H1 (cell line): ENCODE data around the gene DDX50. TPM values are rescaled to one million over a fixed set of nuclear protein-coding genes. Genes with fewer than 3 reads are reported as not detected.

Experiments used
- CTCF ChIA-PET: fragments of 300-600 bp; sonication (Branson Sonifier 250); formaldehyde crosslinking; loops from one replicate; lab custom pipeline; 2021; ENCODE audit not compliant: partially characterized antibody; lab: Charles Lee
- POLR2A ChIA-PET: fragments of 300-600 bp; sonication (Branson Sonifier 250); formaldehyde crosslinking; loops from one replicate; lab custom pipeline; 2021; ENCODE audit warnings: inconsistent platforms; ENCODE audit not compliant: partially characterized antibody; lab: Charles Lee
- DNase-seq, 2 experiments: peaks; one replicate each; pipeline versions ENCODE4 v3.0.0 to v3.0.0-alpha.2; 2010 to 2022; ENCODE audit warnings: low spot score in 2 of 2, low read depth in 1 of 2, mixed read lengths in 1 of 2
- FAIRE-seq: peaks from 2 replicates; lab custom pipeline; 2011; peaks lifted over from hg19 to GRCh38; lab: Jason Lieb, UNC
- H2AFZ ChIP-seq: 2 replicates; pipeline ENCODE4 v1.8.1; 2012; ENCODE audit warnings: low read length, inconsistent platforms
- H2AK5ac ChIP-seq: 2 replicates; pipeline ENCODE4 v1.6.1; 2013; ENCODE audit warnings: low read depth, low read length
- H2BK120ac ChIP-seq: replicated peaks from 2 replicates; pipeline ENCODE3; 2013; ENCODE audit warnings: low read depth, low read length, inconsistent platforms
- H2BK12ac ChIP-seq: 2 replicates; pipeline ENCODE4 v1.6.1; 2013; ENCODE audit warnings: low read depth, low read length
- H2BK15ac ChIP-seq: 2 replicates; pipeline ENCODE4 v1.6.1; 2013; ENCODE audit warnings: low read length
- H2BK20ac ChIP-seq: 2 replicates; pipeline ENCODE4 v1.6.1; 2013; ENCODE audit warnings: low read length
- H2BK5ac ChIP-seq: 2 replicates; pipeline ENCODE4 v1.6.1; 2013; ENCODE audit warnings: low read depth, low read length
- H3K14ac ChIP-seq: 2 replicates; pipeline ENCODE4 v1.6.1; 2013; ENCODE audit warnings: inconsistent platforms; ENCODE audit not compliant: insufficient read length
- H3K18ac ChIP-seq: 2 replicates; pipeline ENCODE4 v1.6.1; 2013; ENCODE audit warnings: low read length; ENCODE audit errors: extremely low read depth
- H3K23ac ChIP-seq: 2 replicates; pipeline ENCODE4 v1.6.1; 2013; ENCODE audit warnings: inconsistent platforms; ENCODE audit not compliant: insufficient read length
- H3K23me2 ChIP-seq: 2 replicates; pipeline ENCODE4 v1.6.1; 2013; ENCODE audit warnings: low read depth, low read length
- H3K27ac ChIP-seq: 2 replicates; pipeline ENCODE4 v1.6.1; 2011; ENCODE audit warnings: low read depth, low read length, inconsistent platforms
- H3K27me3 ChIP-seq, 4 experiments: replicated peaks in 1 of 4; 1 replicate in 1 of 4; 2 replicates in 3 of 4; pipeline versions ENCODE4 v1.6.1 to v1.8.1; 2011 to 2013; ENCODE audit warnings: low read length in 3 of 4, mild to moderate bottlenecking in 3 of 4, inconsistent platforms in 2 of 4, mixed read lengths in 2 of 4, moderate library complexity in 1 of 4; ENCODE audit not compliant: control insufficient read depth in 3 of 4, insufficient read depth in 3 of 4; ENCODE audit errors: extremely low read depth in 1 of 4
- H3K36me3 ChIP-seq, 4 experiments: 2 replicates each; pipeline versions ENCODE4 v1.6.1 to v1.8.1; 2011 to 2013; ENCODE audit warnings: mild to moderate bottlenecking in 4 of 4, low read length in 3 of 4, moderate library complexity in 2 of 4, control low read depth in 1 of 4, inconsistent platforms in 1 of 4; ENCODE audit not compliant: insufficient read depth in 4 of 4, control insufficient read depth in 2 of 4
- H3K4ac ChIP-seq: replicated peaks from 2 replicates; pipeline ENCODE3; 2013; ENCODE audit warnings: low read length, low read depth, mixed read lengths, inconsistent platforms; ENCODE audit not compliant: insufficient read length
- H3K4me1 ChIP-seq, 4 experiments: replicated peaks in 1 of 4; 1 replicate in 1 of 4; 2 replicates in 3 of 4; pipeline versions ENCODE4 v1.6.1 to v1.8.1; 2011 to 2013; ENCODE audit warnings: low read length in 3 of 4, inconsistent platforms in 2 of 4, mixed read lengths in 1 of 4; ENCODE audit not compliant: insufficient read depth in 4 of 4, control insufficient read depth in 3 of 4
- H3K4me2 ChIP-seq, 2 experiments: 2 replicates each; pipeline versions ENCODE4 v1.6.1 to v1.8.1; 2011 to 2013; ENCODE audit warnings: low read depth in 2 of 2, low read length in 2 of 2, control low read depth in 1 of 2, inconsistent platforms in 1 of 2, mild to moderate bottlenecking in 1 of 2; ENCODE audit not compliant: insufficient read depth in 1 of 2
- H3K4me3 ChIP-seq, 4 experiments: fragments of 200-600, 300-600 bp in 1 of 4; sonication (generic), shearing (Covaris generic), sonication (Bioruptor Twin) in 1 of 4; 2 replicates each; pipeline versions ENCODE4 v1.5.1 to v1.8.1; 2011 to 2016; ENCODE audit warnings: low read length in 4 of 4, low read depth in 3 of 4, control low read depth in 2 of 4, inconsistent platforms in 2 of 4, mild to moderate bottlenecking in 2 of 4, mixed read lengths in 1 of 4, moderate library complexity in 1 of 4; ENCODE audit not compliant: insufficient read depth in 2 of 4; ENCODE audit errors: extremely low read depth in 1 of 4
- H3K56ac ChIP-seq: replicated peaks from 2 replicates; pipeline ENCODE3; 2013; ENCODE audit warnings: low read depth, mild to moderate bottlenecking, mixed read lengths, low read length, inconsistent platforms; ENCODE audit not compliant: insufficient read length
- H3K79me1 ChIP-seq: 2 replicates; pipeline ENCODE4 v1.6.1; 2013; ENCODE audit warnings: low read depth, low read length, control low read depth
- H3K79me2 ChIP-seq, 2 experiments: 2 replicates each; pipeline versions ENCODE4 v1.6.1 to v1.8.1; 2012 to 2013; ENCODE audit warnings: low read length in 2 of 2, mild to moderate bottlenecking in 2 of 2, inconsistent platforms in 1 of 2; ENCODE audit not compliant: insufficient read depth in 2 of 2, control insufficient read depth in 1 of 2
- H3K9ac ChIP-seq, 4 experiments: replicated peaks in 1 of 4; 1 replicate in 1 of 4; 2 replicates in 3 of 4; pipeline versions ENCODE4 v1.6.1 to v1.8.1; 2011 to 2013; ENCODE audit warnings: low read depth in 3 of 4, low read length in 3 of 4, control low read depth in 2 of 4, mild to moderate bottlenecking in 2 of 4, moderate library complexity in 2 of 4, inconsistent platforms in 1 of 4; ENCODE audit errors: extremely low read depth in 1 of 4
- H3K9me3 ChIP-seq, 2 experiments: 2 replicates each; pipeline versions ENCODE4 v1.6.1 to v1.8.1; 2012 to 2013; ENCODE audit warnings: mild to moderate bottlenecking in 2 of 2, moderate library complexity in 2 of 2, control low read depth in 1 of 2, inconsistent platforms in 1 of 2, low read depth in 1 of 2, low read length in 1 of 2, mixed read lengths in 1 of 2; ENCODE audit not compliant: insufficient read depth in 2 of 2
- H4K20me1 ChIP-seq, 2 experiments: replicated peaks in 1 of 2; 2 replicates each; pipeline versions ENCODE3 to v1.8.1; 2011 to 2013; ENCODE audit warnings: inconsistent platforms in 2 of 2, low read length in 2 of 2, mild to moderate bottlenecking in 1 of 2; ENCODE audit not compliant: insufficient read depth in 2 of 2, control insufficient read depth in 1 of 2
- H4K5ac ChIP-seq: 2 replicates; pipeline ENCODE4 v1.6.1; 2013; ENCODE audit warnings: low read length, low read depth, mixed read lengths, inconsistent platforms; ENCODE audit not compliant: insufficient read length
- H4K8ac ChIP-seq: 2 replicates; pipeline ENCODE4 v1.8.0; 2013; ENCODE audit warnings: mild to moderate bottlenecking, moderate library complexity, low read length, inconsistent platforms; ENCODE audit not compliant: insufficient read depth; ENCODE audit errors: extremely low read depth
- H4K91ac ChIP-seq: replicated peaks from 2 replicates; pipeline ENCODE3; 2013; ENCODE audit warnings: low read length, mixed read lengths, inconsistent platforms; ENCODE audit not compliant: insufficient read length
- HDAC6 ChIP-seq: IDR thresholded peaks from one replicate; pipeline ENCODE4 v1.7.1; 2012; ENCODE audit warnings: low read depth, mild to moderate bottlenecking, inconsistent platforms, low read length, moderate library complexity
- KDM1A ChIP-seq: fragments of 200-600, 300-600 bp; sonication (generic); IDR thresholded peaks from 2 replicates; pipeline ENCODE4 v1.7.1; 2016; ENCODE audit warnings: mild to moderate bottlenecking, low read length, borderline replicate concordance
- RBBP5 ChIP-seq: IDR thresholded peaks from 2 replicates; pipeline ENCODE4 v1.7.1; 2012; ENCODE audit warnings: low read depth, mild to moderate bottlenecking, inconsistent platforms, low read length, moderate library complexity, borderline replicate concordance
- WGBS, 2 experiments: shearing (Covaris generic) in 1 of 2; methylation state at CpG; one replicate each; pipeline versions ENCODE4 v1.1.6 to v1.1.7; 2013 to 2015; ENCODE audit warnings: low lambda C conversion rate in 2 of 2, mixed read lengths in 2 of 2, inconsistent platforms in 1 of 2, low coverage in 1 of 2, missing lambda C conversion rate in 1 of 2; ENCODE audit not compliant: insufficient replicate concordance in 2 of 2, insufficient coverage in 1 of 2, insufficient read length in 1 of 2; ENCODE audit errors: extremely low coverage in 1 of 2, missing lambda C conversion rate in 1 of 2; 5-methylcytosine and 5-hydroxymethylcytosine counted together
- polyA plus RNA-seq, 7 experiments: library from polyadenylated mRNA; depleted of rRNA in 3 of 7; stranded (reverse) in 5 of 7; unstranded in 2 of 7; fragments of >200 nt in 5 of 7; fragments of 200-250 nt in 2 of 7; gene quantifications; 1 replicate in 5 of 7; 2 replicates in 1 of 7; 4 replicates in 1 of 7; pipeline versions ENCODE4 v1.2.1 to v1.2.3, GENCODE V29; 2011 to 2013; ENCODE audit warnings: missing spikeins in 2 of 7, mixed read lengths in 2 of 7
- total RNA-seq: library from RNA; stranded (reverse); fragmentation: NEBNext Ultra II Directional; extraction: Animal tissue kit (Norgen Biotek cat#: 25700); gene quantifications from 2 replicates; pipeline ENCODE4 v1.2.1, GENCODE V29; 2021
- TF ChIP-seq, protein P1 (sequence below): IDR thresholded peaks from 2 replicates; pipeline ENCODE4 v1.6.1; 2012; ENCODE audit warnings: low read length, inconsistent platforms

DDX50 gene
- total and polyA plus RNA-seq, 2 of the 8 experiments (the other 6 are each of a cell fraction or from before 2014, with no cell fraction given), result 20.0 to 36.5 TPM

GRCh38 chr10:68861253-68861652, 39.9 kb upstream of the DDX50 start:
- Histone ChIP-seq H4K5ac (no peak overlapping the region), H2BK12ac (no peak overlapping the region), H3K14ac (no peak overlapping the region), H2BK15ac (no peak overlapping the region), H2BK20ac (no peak overlapping the region), H3K9ac (no peak overlapping the region), H3K4me1 (no peaks in the 10 kb centered on the region), H3K36me3 (no peaks in the 10 kb centered on the region; a peak in 1 of 8 replicates), H3K27ac (no peak overlapping the region), H3K4me3 (no peak overlapping the region), H3K27me3 (no peaks in the 10 kb centered on the region), H4K91ac (no peak overlapping the region), H3K4me2 (no peak overlapping the region), H2AK5ac (no peak overlapping the region), H3K9me3 (peaks cover 15 to 20% of the 10 kb centered on the region in 2 experiments), H2BK120ac (no peak overlapping the region), H3K79me1 (no peaks in the 10 kb centered on the region), H2AFZ (no peak overlapping the region), H3K23me2 (no peaks in the 10 kb centered on the region), H2BK5ac (no peak overlapping the region), H3K4ac (no peak overlapping the region), H3K23ac (no peak overlapping the region), H3K56ac (no peak overlapping the region), H3K79me2 (no peaks in the 10 kb centered on the region), H4K8ac (no peak overlapping the region), H4K20me1 (no peaks in the 10 kb centered on the region), H3K18ac (no peak overlapping the region)
- 96% methylated on average over 5 of the region's 5 CpGs; no CpG with 5 or more reads in 1 of the 2 experiments for WGBS, 2 experiments
- no peak for TF ChIP-seq HDAC6
- no peak for TF ChIP-seq RBBP5
- 0 out of 2 replicates have a peak, but pooled peaks have one; percentile 66 for TF ChIP-seq KDM1A
- TF ChIP-seq, protein P1, sequence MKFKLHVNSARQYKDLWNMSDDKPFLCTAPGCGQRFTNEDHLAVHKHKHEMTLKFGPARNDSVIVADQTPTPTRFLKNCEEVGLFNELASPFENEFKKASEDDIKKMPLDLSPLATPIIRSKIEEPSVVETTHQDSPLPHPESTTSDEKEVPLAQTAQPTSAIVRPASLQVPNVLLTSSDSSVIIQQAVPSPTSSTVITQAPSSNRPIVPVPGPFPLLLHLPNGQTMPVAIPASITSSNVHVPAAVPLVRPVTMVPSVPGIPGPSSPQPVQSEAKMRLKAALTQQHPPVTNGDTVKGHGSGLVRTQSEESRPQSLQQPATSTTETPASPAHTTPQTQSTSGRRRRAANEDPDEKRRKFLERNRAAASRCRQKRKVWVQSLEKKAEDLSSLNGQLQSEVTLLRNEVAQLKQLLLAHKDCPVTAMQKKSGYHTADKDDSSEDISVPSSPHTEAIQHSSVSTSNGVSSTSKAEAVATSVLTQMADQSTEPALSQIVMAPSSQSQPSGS, result no peak
- no peak for FAIRE-seq
- POLR2A ChIA-PET, result interaction anchor here (1.0 kb wide), 1 partner anchor 28 kb away, joined by 3 read pairs; no protein-coding TSS in a partner anchor
- DNase-seq, result no peak
- CTCF ChIA-PET, result interaction anchor here (1.2 to 1.3 kb wide), 2 partner anchors 10 to 36 kb away, joined by 4 read pairs; no protein-coding TSS in a partner anchor
